Measurements from ENCODE around the gene UBE3C. TPM values are rescaled to one million over a fixed set of nuclear protein-coding genes. Genes with fewer than 3 reads are reported as not detected.
A peak's percentile ranks its signal among the peaks of the same experiment; 100 is the strongest.

UBE3C gene
- total and polyA plus RNA-seq, 2 of the 13 experiments (the other 11 are each of a cell fraction or from before 2014, with no cell fraction given): 27.0 to 48.2 TPM

- TF ChIP-seq, protein P1, sequence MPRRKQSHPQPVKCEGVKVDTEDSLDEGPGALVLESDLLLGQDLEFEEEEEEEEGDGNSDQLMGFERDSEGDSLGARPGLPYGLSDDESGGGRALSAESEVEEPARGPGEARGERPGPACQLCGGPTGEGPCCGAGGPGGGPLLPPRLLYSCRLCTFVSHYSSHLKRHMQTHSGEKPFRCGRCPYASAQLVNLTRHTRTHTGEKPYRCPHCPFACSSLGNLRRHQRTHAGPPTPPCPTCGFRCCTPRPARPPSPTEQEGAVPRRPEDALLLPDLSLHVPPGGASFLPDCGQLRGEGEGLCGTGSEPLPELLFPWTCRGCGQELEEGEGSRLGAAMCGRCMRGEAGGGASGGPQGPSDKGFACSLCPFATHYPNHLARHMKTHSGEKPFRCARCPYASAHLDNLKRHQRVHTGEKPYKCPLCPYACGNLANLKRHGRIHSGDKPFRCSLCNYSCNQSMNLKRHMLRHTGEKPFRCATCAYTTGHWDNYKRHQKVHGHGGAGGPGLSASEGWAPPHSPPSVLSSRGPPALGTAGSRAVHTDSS (CRISPR knock-in tag; conservative IDR thresholded peaks at IDR 0.05): no peak
- TF ChIP-seq NFE2L2 (IDR thresholded peaks at IDR 0.05; ENCODE audit: low read length) (no peak), SUZ12 (IDR thresholded peaks at IDR 0.05; ENCODE audit: low read depth, low read length) (no peak), ZBTB25 (CRISPR knock-in tag; IDR thresholded peaks at IDR 0.05) (no peak), SAFB2 (CRISPR knock-in tag; IDR thresholded peaks at IDR 0.05; ENCODE audit: borderline replicate concordance, low read depth) (no peak), ZNF550 (CRISPR knock-in tag; IDR thresholded peaks at IDR 0.05; ENCODE audit: borderline replicate concordance) (no peak), ZNF766 (CRISPR knock-in tag; IDR thresholded peaks at IDR 0.05; ENCODE audit: borderline replicate concordance) (peak; percentile 45; the same call in 1 of the 2 replicates), MXI1 (IDR thresholded peaks at IDR 0.05; ENCODE audit: borderline replicate concordance, low read depth, low read length) (no peak), ZNF761 (CRISPR knock-in tag; conservative IDR thresholded peaks at IDR 0.05) (no peak), PRPF4 (IDR thresholded peaks at IDR 0.05; ENCODE audit: low read depth, low read length, poor library complexity, severe bottlenecking) (no peak), ZNF224 (CRISPR knock-in tag; IDR thresholded peaks at IDR 0.05) (no peak), ZNF12 (CRISPR knock-in tag; IDR thresholded peaks at IDR 0.05) (no peak), ATAD3A (CRISPR knock-in tag; IDR thresholded peaks at IDR 0.05) (no peak), ARNTL (CRISPR knock-in tag; IDR thresholded peaks at IDR 0.05) (no peak; the same call in 1 of the 2 replicates), ZNF441 (CRISPR knock-in tag; IDR thresholded peaks at IDR 0.05; ENCODE audit: borderline replicate concordance) (no peak), ZNF468 (CRISPR knock-in tag; IDR thresholded peaks at IDR 0.05) (0 out of 2 replicates have a peak, but pooled peaks have one; percentile 48), ZNF614 (CRISPR knock-in tag; IDR thresholded peaks at IDR 0.05; ENCODE audit: borderline replicate concordance) (no peak), ZNF30 (CRISPR knock-in tag; IDR thresholded peaks at IDR 0.05) (peak; percentile 66; the same call in 1 of the 2 replicates), SKIL (CRISPR knock-in tag; IDR thresholded peaks at IDR 0.05; ENCODE audit: borderline replicate concordance) (no peak), GLI4 (CRISPR knock-in tag; IDR thresholded peaks at IDR 0.05; ENCODE audit: borderline replicate concordance) (no peak), HOXD1 (CRISPR knock-in tag; IDR thresholded peaks at IDR 0.05) (no peak), FLYWCH1 (CRISPR knock-in tag; IDR thresholded peaks at IDR 0.05) (no peak), E2F2 (CRISPR knock-in tag; IDR thresholded peaks at IDR 0.05; ENCODE audit: borderline replicate concordance) (no peak)
- TF ChIP-seq, protein P2, sequence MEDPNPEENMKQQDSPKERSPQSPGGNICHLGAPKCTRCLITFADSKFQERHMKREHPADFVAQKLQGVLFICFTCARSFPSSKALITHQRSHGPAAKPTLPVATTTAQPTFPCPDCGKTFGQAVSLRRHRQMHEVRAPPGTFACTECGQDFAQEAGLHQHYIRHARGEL (CRISPR knock-in tag; IDR thresholded peaks at IDR 0.05): no peak
Measured at GRCh38 chr7:157278791-157279724, 140.3 kb downstream of the UBE3C start (continued).

Measured in HepG2 (cell line).